Stimulated activated CD4-positive, alpha-beta T cell treated with anti-CD3 and anti-CD28 coated beads, Interleukin-15, amount 100 ng/mL, for 24 hours (primary cell): Measurements from ENCODE around the gene TMEM184C.

ENCODE experiments used
- DNase-seq: peaks from one replicate; pipeline ENCODE4 v3.0.0-alpha.2; 2020

TMEM184C gene

GRCh38 chr4:147674073-147674472 lies 56.9 kb downstream of the TMEM184C start:
- no peak for DNase-seq

DNA sequence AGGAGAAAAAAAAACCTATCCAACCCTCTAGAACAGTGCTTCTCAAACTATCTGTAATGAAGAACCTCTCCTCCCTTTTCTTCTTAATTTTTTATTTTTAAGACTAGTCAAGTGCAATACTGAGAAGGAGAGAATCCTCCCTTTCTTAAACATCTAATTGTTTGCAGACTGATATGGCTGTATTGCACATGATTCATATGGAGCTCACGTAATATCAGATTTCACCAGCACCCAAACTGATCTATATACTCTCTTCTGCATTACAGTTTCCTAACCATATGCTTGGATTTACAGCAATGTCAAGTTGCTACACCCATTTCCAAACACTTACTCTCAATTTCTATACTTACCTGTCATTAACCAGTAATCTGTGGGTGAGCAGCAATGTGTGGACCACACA lies 57.3 kb downstream of the TMEM184C start:
- no peak for DNase-seq

- no peak for DNase-seq
Observed at GRCh38 chr4:147678106-147678505, 60.9 kb downstream of the TMEM184C start.

DNA sequence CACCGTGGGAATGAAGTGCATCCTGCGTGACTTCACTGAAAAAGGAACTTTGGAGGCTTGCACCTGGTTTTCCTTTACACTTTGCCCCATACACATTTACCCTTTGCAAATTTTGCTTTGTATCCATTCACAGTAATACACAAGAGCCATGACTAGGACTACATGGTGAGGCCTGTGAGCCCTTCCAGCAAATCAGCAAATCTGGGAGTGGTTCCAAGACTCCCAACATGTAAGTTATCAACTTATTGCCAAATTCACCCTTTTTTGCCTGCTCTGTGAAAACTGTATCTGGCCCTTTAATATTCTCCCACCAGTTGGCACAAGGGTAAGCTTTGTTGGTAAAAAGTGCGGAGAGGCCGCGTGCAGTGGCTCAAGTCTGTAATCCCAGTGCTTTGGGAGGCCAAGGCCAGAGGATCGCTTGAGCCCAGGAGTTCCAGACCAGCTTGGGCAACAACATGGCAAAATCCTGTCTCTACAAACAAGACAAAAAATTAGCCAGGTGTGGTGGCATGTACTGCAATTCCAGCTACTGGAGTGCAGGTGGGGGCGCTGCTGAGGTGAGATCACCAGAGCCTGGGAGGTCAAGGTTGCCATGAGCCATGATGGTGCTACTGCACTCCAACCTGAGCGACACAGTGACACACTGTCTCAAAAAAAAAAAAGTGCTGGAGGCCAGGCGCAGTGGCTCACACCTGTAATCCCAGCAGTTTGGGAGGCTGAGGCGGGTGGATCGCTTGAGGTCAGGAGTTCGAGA lies 61.8 kb downstream of the TMEM184C start:
- DNase-seq, result peak; percentile 30

DNA sequence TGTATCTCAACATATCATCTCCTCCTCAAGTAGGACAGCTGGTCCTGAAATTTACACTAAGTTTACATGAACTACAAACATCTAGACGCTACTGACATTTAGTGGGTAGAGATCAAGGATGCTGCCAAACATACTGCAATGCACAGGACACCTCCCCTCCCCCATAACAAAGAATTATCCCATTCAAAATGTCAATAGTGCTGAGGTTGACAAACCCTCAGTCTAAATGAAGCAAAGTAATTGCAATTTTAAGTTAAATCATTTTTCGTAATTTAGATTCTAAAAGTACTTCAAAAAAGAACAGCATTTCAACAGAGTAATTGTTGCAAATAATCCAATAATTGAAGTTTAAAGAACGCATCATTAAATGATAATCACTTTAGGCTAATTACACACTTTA lies 65.6 kb downstream of the TMEM184C start:
- DNase-seq, result no peak

DNA sequence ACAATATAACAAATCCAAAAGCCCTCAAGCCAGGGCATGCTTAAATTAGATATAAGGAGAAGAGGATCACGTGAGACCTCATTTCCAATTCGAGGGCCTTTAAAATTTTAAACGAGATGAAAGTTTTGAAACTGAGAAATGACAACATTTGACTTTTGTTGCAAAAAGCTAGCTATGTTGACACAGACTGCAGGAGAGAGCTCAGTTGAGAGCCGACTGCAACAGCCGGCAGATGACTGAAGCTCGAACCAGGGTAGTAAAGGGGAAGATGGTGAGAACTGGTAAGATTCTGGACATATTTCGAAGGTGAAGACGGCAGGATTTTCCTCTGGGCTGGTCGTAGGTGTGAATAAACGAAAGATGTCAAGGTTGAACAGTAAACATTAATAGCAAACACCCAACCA lies 66.0 kb downstream of the TMEM184C start:
- peak; percentile 18 for DNase-seq

DNA sequence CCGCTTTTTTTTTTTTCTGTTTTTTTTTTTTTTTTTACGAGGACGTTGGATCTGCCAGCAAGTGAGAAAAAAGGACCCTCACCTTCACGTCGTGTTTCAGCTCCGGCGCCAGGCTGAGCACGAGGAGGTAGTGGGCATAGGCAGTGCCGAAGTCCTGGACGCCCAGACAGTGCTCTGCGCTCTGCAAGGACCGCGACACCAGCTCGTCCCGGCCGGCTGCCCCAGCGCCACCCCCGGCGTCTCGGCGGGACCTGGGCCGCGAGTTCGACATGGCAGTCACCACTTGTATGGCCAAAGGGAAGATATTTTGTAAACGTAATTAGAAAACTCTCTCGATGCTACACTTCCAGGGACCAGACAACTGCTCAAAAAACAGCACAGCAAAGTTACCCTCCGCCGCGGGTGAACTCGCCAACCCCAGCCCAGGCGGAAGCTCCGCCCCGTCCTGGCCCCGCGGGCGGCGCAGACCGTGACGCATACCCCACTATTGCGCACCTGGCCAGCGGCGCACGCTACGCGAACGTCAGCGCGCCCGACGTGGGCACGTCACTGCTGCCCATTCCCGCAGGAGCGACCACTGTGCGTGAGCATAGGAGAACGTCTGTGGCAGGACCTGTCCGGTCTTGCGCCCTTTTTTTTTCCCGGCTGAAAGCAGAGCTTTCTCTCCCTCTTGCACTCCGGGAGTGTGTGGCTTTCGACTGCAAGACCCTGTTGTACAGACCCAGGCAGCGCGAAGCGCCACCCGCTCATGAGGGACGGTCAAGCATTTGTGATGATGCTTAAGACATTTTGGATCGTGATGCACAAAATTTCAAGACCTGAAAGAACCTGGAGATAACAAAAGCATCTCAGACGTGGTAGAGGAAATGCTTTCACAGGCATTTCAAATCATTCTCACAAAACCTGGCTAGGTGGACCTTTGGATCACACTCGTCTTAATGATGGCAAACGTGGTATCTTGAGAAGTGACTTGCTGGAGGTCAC lies 66.8 kb downstream of the TMEM184C start, which contains the start of gene PRMT9:
Gene PRMT9 (minus strand): TSS at position 447 of the 984 bp plus-strand sequence. CDS start 176 bp downstream, at position 271.
- DNase-seq, result peak; percentile 94

GRCh38 chr4:147689067-147689466 lies 71.9 kb downstream of the TMEM184C start:
- no peak for DNase-seq

DNA sequence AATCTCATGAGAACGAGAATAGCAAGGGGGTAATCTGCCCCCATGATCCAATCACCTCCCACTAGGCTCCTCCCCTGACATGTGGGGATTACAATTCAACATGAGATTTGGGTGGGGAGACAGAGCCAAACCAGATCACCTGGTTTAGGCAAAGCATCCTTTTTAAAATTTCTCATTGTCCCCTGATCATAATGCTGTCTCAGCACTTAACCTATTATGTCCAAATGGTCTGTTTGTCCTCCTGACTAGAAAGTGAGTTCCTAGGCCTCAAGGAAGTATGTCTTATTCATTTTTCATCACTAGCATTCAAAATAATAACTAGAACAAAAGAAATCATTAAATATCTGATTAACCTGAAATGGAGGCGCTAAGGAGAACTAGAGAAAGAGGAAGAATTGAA lies 74.6 kb downstream of the TMEM184C start:
- no peak for DNase-seq

DNA sequence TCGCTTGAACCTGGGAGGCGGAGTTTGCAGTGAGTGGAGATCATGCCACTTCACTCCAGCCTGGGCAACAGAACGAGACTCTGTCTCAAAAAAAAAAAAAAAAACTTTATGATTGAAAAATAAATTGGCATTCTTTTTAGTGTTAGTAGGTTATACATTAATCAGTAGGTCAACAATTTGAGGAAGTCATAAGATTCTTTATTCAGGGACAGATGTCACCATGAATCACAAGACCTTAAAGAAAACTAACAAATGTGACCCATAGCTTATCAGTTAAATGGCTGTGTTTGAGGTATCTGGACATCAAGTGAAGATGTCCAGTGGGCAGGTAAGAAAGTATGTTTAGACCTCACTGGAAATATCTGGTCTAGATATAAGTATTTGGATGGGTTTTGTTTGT lies 76.0 kb downstream of the TMEM184C start:
- DNase-seq, result no peak

DNA sequence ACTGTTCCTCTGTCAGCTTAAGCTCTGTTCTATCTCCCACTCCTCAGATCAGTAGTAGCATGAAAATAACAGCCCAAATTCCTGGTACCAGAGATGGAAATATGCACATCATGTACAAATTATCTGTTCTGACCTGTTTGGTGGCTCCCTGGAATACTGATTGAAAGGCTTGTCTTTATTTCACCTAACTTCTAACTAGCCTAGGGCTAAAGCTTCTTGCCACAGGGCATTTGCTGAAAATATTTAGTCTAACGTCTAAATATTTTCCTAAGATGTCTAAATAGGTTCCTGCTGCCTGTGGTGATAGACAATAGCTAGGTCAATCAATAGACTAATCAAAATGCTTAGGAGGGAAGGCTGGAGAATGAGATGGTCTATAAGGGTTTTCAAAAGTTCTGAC lies 79.7 kb downstream of the TMEM184C start:
- DNase-seq, result no peak

- DNase-seq, result no peak
Observed at GRCh38 chr4:147704846-147705245, 87.6 kb downstream of the TMEM184C start.

DNA sequence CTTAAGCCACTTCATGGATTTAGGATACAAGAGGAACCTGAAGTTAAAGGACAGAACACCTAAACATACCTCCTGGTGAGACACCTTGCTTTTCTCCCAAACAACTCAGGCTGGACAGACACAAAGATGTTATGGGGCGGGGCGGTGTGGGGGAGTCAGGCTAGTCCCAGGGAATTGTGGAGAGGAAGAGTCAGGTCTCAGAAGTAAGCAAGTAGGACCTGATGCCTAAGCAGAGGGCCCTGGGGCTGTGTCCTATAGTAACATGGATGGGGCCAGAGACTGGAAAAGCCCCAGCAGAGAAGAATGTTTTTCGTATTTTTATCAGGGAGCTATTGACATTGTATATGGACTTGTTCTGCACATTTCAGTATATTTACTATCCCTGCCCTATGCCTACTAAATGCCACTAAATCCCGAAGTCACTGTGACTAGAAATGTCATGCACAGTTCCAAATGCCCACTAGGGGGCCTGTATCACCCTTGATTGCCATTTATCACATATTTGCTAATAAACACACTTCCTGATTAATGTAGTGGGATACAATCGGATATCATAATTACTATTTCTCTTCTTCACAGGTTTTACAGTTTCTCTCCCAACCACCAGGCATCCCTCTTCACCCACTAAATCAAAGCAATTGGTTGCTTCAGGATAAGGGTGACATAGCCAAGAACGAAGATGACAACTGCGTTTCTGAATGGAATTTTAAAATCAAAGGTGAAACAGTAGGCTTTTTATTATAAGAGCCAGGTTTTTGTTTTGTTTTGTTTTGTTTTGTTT lies 90.9 kb downstream of the TMEM184C start:
- peak; percentile 57 for DNase-seq

DNA sequence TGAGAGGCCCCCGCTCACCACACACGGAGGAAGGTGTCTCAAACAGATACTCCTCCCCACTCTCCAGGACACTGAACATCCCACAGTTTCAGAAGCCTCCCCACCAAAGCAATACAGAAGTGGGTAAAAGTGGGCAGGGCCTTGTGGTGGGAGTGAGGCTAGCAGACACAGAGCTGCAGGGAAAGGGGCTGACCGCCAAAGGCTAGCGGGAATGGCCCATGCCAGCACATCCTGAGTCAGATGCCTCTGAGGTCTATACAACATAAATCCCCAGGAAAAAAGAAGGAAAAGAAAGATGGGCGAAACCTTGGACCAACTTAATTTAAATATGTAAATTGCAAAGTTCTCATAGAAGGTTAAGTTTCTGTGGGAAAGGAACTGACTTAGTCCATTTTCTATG lies 92.8 kb downstream of the TMEM184C start:
- DNase-seq, result no peak

DNA sequence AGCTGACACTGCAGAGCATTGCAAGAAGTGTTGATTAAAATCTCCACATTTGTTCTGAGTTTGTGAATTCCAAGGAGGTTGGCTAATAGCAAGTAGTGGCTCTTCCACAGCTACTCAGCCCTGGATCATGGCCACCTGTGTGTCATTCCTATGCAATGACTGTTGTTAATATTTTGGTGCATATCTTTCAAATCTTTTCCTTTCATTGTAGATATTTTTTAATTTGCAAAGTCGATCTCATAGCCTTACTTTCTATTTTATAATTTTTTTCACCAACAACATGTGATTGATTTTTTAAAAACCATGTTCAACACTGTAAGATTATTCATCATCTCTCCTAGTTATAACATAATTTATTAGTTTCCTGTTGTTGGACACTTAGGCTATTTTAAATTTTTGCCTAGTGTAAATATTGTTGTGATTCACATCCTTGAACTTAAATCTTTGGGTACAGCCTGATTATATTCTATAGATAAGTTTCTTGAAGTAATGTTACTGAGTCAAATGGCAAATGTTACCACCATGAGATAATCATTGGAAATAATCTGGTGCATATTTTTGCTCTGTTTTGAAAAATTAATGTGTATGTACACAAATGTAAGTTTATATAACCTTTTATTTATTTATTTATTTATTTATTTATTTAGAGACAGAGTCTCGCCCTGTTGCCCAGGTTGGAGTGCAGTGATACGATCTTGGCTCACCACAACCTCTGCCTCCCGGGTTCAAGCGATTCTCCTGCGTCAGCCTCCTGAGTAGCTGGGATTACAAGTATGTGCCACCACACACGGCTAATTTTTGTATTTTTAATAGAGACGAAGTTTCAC lies 97.6 kb downstream of the TMEM184C start:
- DNase-seq, result no peak

GRCh38 chr4:147717878-147718277 lies 100.7 kb downstream of the TMEM184C start:
- no peak for DNase-seq
